PC-9 (cell line): ENCODE measurements around the gene MYO15B. TPM values are rescaled to one million over a fixed set of nuclear protein-coding genes. Genes with fewer than 3 reads are reported as not detected.

Experiments used
- BruUV-seq: library from RNA; stranded (reverse); fragments of 400-500 nt; replicated peaks from 2 replicates; lab custom pipeline; 2021; lab: Mats Ljungman, UMichigan
- CTCF ChIA-PET: fragments of 300-600 bp; sonication (Branson Sonifier 250); formaldehyde crosslinking; loops from one replicate; lab custom pipeline; 2022; ENCODE audit warnings: antibody characterized with exemption; lab: Charles Lee
- POLR2A ChIA-PET: fragments of 300-600 bp; sonication (Branson Sonifier 250); formaldehyde crosslinking; loops from one replicate; lab custom pipeline; 2022; ENCODE audit warnings: antibody characterized with exemption; ENCODE audit not compliant: unreplicated experiment; lab: Charles Lee
- DNase-seq, 2 experiments: peaks; one replicate each; pipeline versions ENCODE4 v3.0.0 to v3.0.0-alpha.2; 2015 to 2022; ENCODE audit warnings: mixed read lengths in 1 of 2
- H2AFZ ChIP-seq: fragments of 200-600 bp; sonication (generic); 2 replicates; pipeline ENCODE4 v1.8.1; 2017; ENCODE audit warnings: antibody characterized with exemption
- H3F3A ChIP-seq: fragments of 200-600 bp; sonication (generic); 2 replicates; pipeline ENCODE4 v1.8.1; 2017; ENCODE audit warnings: antibody characterized with exemption, mild to moderate bottlenecking, low read depth; ENCODE audit not compliant: insufficient read depth
- H3K27ac ChIP-seq: fragments of 200-600 bp; sonication (generic); 2 replicates; pipeline ENCODE4 v1.6.1; 2016; ENCODE audit warnings: mixed run types
- H3K27me3 ChIP-seq: fragments of 200-600 bp; sonication (generic); 2 replicates; pipeline ENCODE4 v1.6.1; 2016; ENCODE audit warnings: low read depth, mixed run types; ENCODE audit not compliant: insufficient read depth
- H3K36me3 ChIP-seq: fragments of 200-600 bp; sonication (generic); 2 replicates; pipeline ENCODE4 v1.6.1; 2016; ENCODE audit warnings: low read depth, mixed run types
- H3K4me1 ChIP-seq: fragments of 200-600 bp; sonication (generic); replicated peaks from 2 replicates; pipeline ENCODE4 v1.6.1; 2016; ENCODE audit warnings: mixed run types; ENCODE audit not compliant: insufficient read depth
- H3K4me2 ChIP-seq: fragments of 200-600 bp; sonication (generic); 2 replicates; pipeline ENCODE4 v1.6.1; 2017; ENCODE audit warnings: mixed run types
- H3K4me3 ChIP-seq: fragments of 200-600 bp; sonication (generic); 2 replicates; pipeline ENCODE4 v1.6.1; 2016; ENCODE audit warnings: mixed run types
- H3K79me2 ChIP-seq: fragments of 200-600 bp; sonication (generic); 2 replicates; pipeline ENCODE4 v1.6.1; 2017; ENCODE audit warnings: low read depth, mixed run types
- H3K9me2 ChIP-seq: fragments of 200-600 bp; sonication (generic); 2 replicates; pipeline ENCODE4 v1.8.1; 2017; ENCODE audit warnings: mild to moderate bottlenecking; ENCODE audit not compliant: insufficient read depth
- H3K9me3 ChIP-seq: fragments of 200-600 bp; sonication (generic); 2 replicates; pipeline ENCODE4 v1.8.1; 2016; ENCODE audit warnings: low read depth; ENCODE audit not compliant: insufficient read depth
- H4K20me1 ChIP-seq: fragments of 200-600 bp; sonication (generic); 2 replicates; pipeline ENCODE4 v1.8.1; 2017; ENCODE audit not compliant: insufficient read depth
- CTCF ChIP-seq: fragments of 200-600 bp; sonication (generic); conservative IDR thresholded peaks from 2 replicates; pipeline ENCODE4 v1.6.1; 2017; ENCODE audit warnings: mixed run types, antibody characterized with exemption, mild to moderate bottlenecking, moderate library complexity
- EZH2 ChIP-seq: fragments of 200-600 bp; sonication (generic); IDR thresholded peaks from 2 replicates; pipeline ENCODE4 v1.8.0; 2017; ENCODE audit warnings: antibody characterized with exemption, low read depth
- intact Hi-C: fragments of 100-400 bp; cut with micrococcal nuclease; formaldehyde crosslinking; loops from one replicate; pipeline ENCODE4 v1.10.0; 2022; ENCODE audit not compliant: unreplicated experiment
- total RNA-seq: library from RNA; stranded (reverse); gene quantifications from 2 replicates; pipeline ENCODE4 v1.2.3, GENCODE V29; 2021

Gene MYO15B
- total RNA-seq, 1 experiment from 2014 or later, result 53.5 TPM

GRCh38 chr17:75555679-75556153 lies 31.9 kb upstream of the MYO15B start:
- H3K27ac ChIP-seq, result no peak overlapping the region
- no peaks in the 10 kb centered on the region for H3K27me3 ChIP-seq
- no peak overlapping the region for H3K4me3 ChIP-seq
- intact Hi-C loops, result loop anchor here (2.0 kb wide), 1 partner anchor 29 kb away; no protein-coding TSS in a partner anchor
- H4K20me1 ChIP-seq, result no peaks in the 10 kb centered on the region
- no TSS peak for BruUV-seq
- ChIA-PET POLR2A (no interaction called here), CTCF (no interaction called here)
- no peaks in the 10 kb centered on the region for H3K9me2 ChIP-seq
- TF ChIP-seq CTCF (no peak), EZH2 (no peak)
- no peak overlapping the region for H3K4me2 ChIP-seq
- H3K36me3 ChIP-seq, result no peaks in the 10 kb centered on the region; the same call in 1 of the 2 replicates
- H3K4me1 ChIP-seq, result peaks cover 37% of the 10 kb centered on the region
- H2AFZ ChIP-seq, result no peak overlapping the region
- peaks cover 29% of the 10 kb centered on the region for H3F3A ChIP-seq
- DNase-seq, result no peak
- H3K79me2 ChIP-seq, result peaks cover 13% of the 10 kb centered on the region; the same call in 1 of the 2 replicates
- no peaks in the 10 kb centered on the region for H3K9me3 ChIP-seq

- no TSS peak for BruUV-seq
- CTCF ChIA-PET, result interaction anchor here (0.7 kb wide), 1 partner anchor 42 kb away, joined by 15 read pairs; no protein-coding TSS in a partner anchor
- peaks cover 32% of the 10 kb centered on the region for H3K4me1 ChIP-seq
Measured at GRCh38 chr17:75557075-75557851, 30.3 kb upstream of the MYO15B start.

More at GRCh38 chr17:75557075-75557851, 30.3 kb upstream of the MYO15B start:
- peak; percentile 80 to 89 for DNase-seq
- TF ChIP-seq CTCF, result no peak
- no peak for TF ChIP-seq EZH2
- Histone ChIP-seq H3K9me3 (no peaks in the 10 kb centered on the region), H3K27me3 (no peaks in the 10 kb centered on the region), H3K9me2 (no peaks in the 10 kb centered on the region), H3K27ac (peak overlapping the region; percentile 39), H3K36me3 (no peaks in the 10 kb centered on the region; the same call in 1 of the 2 replicates), H3K79me2 (0 out of 2 replicates have a peak, but pooled peaks cover 5% of the 10 kb centered on the region), H3K4me3 (no peak overlapping the region), H2AFZ (no peak overlapping the region), H3F3A (peaks cover 24% of the 10 kb centered on the region), H3K4me2 (peak overlapping the region; percentile 13; the same call in 1 of the 2 replicates), H4K20me1 (no peaks in the 10 kb centered on the region)
- intact Hi-C loops, result loop anchor here (2.0 kb wide), 1 partner anchor 30 kb away; no protein-coding TSS in a partner anchor
- POLR2A ChIA-PET, result interaction anchor here (0.6 kb wide), 1 partner anchor 19 kb away, joined by 3 read pairs; no protein-coding TSS in a partner anchor
